ENCODE data around the gene HDAC1.

DNA sequence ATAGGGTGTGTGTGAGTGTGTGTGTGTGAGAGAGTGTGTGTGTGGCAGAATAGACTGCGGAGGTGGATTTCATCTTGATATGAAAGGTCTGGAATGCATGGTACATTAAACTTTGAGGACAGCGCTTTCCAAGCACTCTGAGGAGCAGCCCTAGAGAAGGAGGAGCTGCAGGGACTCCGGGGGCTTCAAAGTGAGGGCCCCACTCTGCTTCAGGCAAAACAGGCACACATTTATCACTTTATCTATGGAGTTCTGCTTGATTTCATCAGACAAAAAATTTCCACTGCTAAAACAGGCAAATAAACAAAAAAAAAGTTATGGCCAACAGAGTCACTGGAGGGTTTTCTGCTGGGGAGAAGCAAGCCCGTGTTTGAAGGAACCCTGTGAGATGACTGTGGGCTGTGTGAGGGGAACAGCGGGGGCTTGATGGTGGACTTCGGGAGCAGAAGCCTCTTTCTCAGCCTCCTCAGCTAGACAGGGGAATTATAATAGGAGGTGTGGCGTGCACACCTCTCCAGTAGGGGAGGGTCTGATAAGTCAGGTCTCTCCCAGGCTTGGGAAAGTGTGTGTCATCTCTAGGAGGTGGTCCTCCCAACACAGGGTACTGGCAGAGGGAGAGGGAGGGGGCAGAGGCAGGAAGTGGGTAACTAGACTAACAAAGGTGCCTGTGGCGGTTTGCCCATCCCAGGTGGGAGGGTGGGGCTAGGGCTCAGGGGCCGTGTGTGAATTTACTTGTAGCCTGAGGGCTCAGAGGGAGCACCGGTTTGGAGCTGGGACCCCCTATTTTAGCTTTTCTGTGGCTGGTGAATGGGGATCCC is 18.3 kb upstream of the HDAC1 start:
- no peak for TF ChIP-seq EP300 (IDR thresholded peaks at IDR 0.05)
- TF ChIP-seq POLR2A (IDR thresholded peaks at IDR 0.05), result no peak
- TF ChIP-seq CTCF (IDR thresholded peaks at IDR 0.05), result no peak

Measured in sigmoid colon (tissue), 4 donors.